ACC112 (cell line): Measurements from ENCODE around the gene NTSR1.

Experiments
- H2AFZ ChIP-seq: fragments of 200-600 bp; sonication (generic); one replicate; pipeline ENCODE4 v1.6.0; 2017; ENCODE audit warnings: antibody characterized with exemption, low read length; ENCODE audit not compliant: unreplicated experiment
- H3K27ac ChIP-seq: fragments of 200-600 bp; sonication (generic); 2 replicates; pipeline ENCODE4 v1.5.1; 2014; ENCODE audit warnings: low read depth, mild to moderate bottlenecking, antibody characterized with exemption, low read length, moderate library complexity
- H3K27me3 ChIP-seq: fragments of 200-600 bp; sonication (generic); 2 replicates; pipeline ENCODE4 v1.6.1; 2014; ENCODE audit warnings: mild to moderate bottlenecking, antibody characterized with exemption, low read length, moderate library complexity, mixed read lengths; ENCODE audit not compliant: insufficient read depth
- H3K36me3 ChIP-seq: fragments of 200-600 bp; sonication (generic); 2 replicates; pipeline ENCODE4 v1.6.1; 2016; ENCODE audit warnings: mild to moderate bottlenecking, antibody characterized with exemption, low read length, moderate library complexity, mixed read lengths; ENCODE audit not compliant: insufficient read depth
- H3K4me1 ChIP-seq: fragments of 200-600 bp; sonication (generic); one replicate; pipeline ENCODE4 v1.6.1; 2016; ENCODE audit warnings: low read length, mixed read lengths; ENCODE audit not compliant: insufficient read depth, unreplicated experiment, control insufficient read depth
- H3K4me3 ChIP-seq: fragments of 200-600 bp; sonication (generic); 2 replicates; pipeline ENCODE4 v1.5.1; 2014; ENCODE audit warnings: mild to moderate bottlenecking, low read depth, low read length
- H3K79me2 ChIP-seq: fragments of 200-600 bp; sonication (generic); one replicate; pipeline ENCODE4 v1.6.0; 2016; ENCODE audit warnings: low read length; ENCODE audit not compliant: control insufficient read depth, unreplicated experiment, insufficient read depth

The NTSR1 gene

DNA sequence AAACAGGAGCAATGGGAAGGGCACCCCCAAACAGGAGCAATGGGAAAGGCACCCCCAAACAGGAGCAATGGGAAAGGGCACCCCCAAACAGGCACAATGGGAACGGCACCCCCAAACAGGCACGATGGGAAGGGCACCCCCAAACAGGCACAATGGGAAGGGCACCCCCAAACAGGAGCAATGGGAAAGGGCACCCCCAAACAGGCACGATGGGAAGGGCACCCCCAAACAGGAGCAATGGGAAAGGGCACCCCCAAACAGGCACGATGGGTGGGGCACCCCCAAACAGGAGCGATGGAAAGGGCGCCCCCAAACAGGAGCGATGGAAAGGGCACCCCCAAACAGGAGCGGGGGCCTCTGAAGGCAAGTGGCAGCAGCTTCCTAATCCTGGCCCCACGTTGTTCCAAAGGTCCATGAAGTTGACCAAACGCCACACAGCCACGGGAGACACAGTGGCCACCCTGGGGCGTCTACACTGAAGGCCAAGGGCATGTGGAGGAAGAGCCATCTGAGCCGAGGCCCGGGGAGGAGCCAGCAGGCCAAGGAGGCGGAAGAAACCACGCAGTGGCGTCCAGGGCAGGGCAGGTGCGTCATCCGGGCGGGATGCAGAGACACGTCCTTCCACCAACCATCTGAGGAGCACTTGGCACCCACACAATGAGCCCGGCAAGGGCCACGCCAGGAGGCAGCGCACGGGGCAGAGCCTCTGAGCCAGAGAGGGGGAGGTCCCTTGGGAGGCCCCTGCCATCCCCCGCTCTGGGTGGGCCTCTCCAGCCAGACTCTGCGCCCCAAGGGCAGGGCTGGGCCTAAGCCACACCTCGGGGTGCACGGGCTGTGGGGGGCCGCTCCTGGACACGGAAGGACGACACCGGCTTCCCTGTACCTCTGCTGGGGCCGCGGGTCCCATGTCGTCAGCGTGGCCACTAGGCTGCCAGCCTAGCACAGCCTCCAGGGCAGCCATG, 21.5 kb upstream of the NTSR1 start:
- no peaks in the 10 kb centered on the region for H3K4me1 ChIP-seq
- H3K27ac ChIP-seq, result no peak overlapping the region
- peaks cover 31% of the 10 kb centered on the region for H3K27me3 ChIP-seq
- H3K79me2 ChIP-seq, result no peaks in the 10 kb centered on the region
- H3K36me3 ChIP-seq, result no peaks in the 10 kb centered on the region
- no peak overlapping the region for H3K4me3 ChIP-seq
- no peak overlapping the region for H2AFZ ChIP-seq

DNA sequence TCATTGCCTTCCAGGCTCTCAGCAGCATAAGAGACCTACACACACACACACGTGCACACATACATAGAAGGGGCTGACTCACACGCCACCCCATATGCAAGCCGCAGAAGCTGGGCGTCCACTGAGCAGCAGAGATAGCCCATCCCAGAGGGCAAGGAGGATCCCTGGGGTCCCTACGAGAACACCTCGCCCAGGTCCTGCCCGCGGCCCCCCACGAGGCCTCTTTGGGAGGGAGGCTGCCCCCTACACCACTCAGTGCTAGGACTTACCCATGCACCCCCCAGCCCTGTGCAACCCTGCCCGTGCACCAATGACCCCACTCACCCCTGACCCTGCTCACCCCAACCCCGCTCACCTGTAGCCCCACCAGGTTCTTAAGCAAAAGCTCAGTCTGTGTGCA, 20.6 kb upstream of the NTSR1 start:
- no peaks in the 10 kb centered on the region for H3K79me2 ChIP-seq
- H3K27ac ChIP-seq, result no peak overlapping the region
- no peak overlapping the region for H3K4me3 ChIP-seq
- no peaks in the 10 kb centered on the region for H3K36me3 ChIP-seq
- no peak overlapping the region for H2AFZ ChIP-seq
- peaks cover 21% of the 10 kb centered on the region for H3K27me3 ChIP-seq
- H3K4me1 ChIP-seq, result no peaks in the 10 kb centered on the region

DNA sequence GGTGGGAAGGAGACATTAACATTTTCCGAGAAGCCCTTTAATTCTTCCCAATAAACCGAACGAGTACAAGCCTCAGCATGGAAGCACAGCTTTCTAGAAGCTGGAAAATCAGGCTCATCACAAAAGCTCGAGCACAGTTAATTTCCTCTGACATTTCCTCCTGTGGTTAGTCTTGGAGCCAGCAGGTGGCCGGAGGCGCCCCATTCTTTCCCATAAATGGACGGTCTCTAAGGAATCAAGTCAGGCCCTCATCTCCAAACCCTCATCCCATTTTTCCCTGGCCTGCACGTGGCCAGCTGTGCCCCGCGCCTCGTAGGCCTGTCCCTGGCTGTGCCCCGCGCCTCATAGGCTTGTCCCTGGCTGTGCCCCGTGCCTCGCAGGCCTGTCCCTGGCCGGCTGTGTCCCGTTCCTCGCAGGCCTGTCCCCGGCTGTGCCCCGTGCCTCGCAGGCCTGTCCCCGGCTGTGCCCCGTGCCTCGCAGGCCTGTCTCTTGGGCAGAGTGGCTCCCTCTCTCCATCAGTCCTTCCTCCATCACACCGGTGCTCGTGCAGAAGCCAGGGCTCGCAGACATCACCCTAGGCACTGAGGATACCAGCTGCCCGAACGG, 19.7 kb upstream of the NTSR1 start:
- Histone ChIP-seq H3K36me3 (no peaks in the 10 kb centered on the region), H3K4me3 (no peak overlapping the region), H3K4me1 (no peaks in the 10 kb centered on the region), H3K27me3 (peaks cover 24% of the 10 kb centered on the region), H3K79me2 (no peaks in the 10 kb centered on the region), H3K27ac (no peak overlapping the region), H2AFZ (no peak overlapping the region)

DNA sequence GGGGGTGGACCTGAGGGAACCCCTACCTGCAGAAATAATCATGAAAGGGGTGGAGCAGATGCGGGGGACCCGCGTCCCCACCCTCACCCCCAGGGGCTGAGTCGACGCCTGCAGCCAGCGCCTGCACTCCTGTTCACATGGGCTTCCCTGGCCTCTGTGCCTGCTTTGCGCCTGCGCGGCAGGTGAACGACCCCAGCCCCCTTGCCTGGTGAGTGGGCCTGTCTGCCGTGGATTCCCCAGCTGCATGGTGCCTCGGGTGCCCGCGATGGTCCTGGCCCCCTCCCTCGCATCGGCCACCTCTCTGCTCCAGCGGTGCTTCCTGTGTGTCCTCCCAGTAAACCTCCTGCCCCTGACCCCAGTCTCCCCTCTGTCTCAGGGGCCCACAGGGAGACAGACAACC, 18.8 kb upstream of the NTSR1 start:
- no peaks in the 10 kb centered on the region for H3K79me2 ChIP-seq
- H2AFZ ChIP-seq, result no peak overlapping the region
- no peak overlapping the region for H3K27ac ChIP-seq
- H3K27me3 ChIP-seq, result peaks cover 19% of the 10 kb centered on the region
- no peaks in the 10 kb centered on the region for H3K36me3 ChIP-seq
- H3K4me3 ChIP-seq, result no peak overlapping the region
- no peaks in the 10 kb centered on the region for H3K4me1 ChIP-seq

DNA sequence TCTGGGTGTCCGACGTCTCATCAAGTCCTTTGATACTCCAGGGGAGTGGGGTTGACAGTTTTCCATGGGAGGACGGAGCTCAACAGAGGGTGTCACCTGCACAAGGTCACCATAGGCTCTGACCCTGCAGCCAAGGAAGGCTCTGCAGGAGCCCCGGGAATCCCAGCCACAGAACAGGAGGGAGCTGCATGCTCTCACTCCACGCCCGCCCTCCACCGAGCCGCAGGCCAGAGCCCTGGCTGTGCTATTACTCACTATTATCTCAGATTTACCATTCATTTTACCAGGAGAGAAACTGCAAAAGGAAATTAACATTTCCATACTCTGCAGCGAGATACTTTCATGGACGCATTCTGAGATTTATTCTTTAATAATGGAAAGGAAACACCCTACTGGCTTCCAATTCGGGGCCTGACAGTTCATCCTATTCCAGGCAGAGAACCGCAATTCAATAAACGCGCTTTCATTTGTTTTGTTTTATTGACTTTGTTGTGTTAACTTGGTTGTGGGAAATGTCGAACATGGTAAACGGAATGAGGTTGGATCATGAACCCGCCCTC, 18.3 kb upstream of the NTSR1 start:
- H3K79me2 ChIP-seq, result no peaks in the 10 kb centered on the region
- H3K36me3 ChIP-seq, result no peaks in the 10 kb centered on the region
- H3K27me3 ChIP-seq, result peaks cover 21% of the 10 kb centered on the region
- no peaks in the 10 kb centered on the region for H3K4me1 ChIP-seq
- no peak overlapping the region for H3K27ac ChIP-seq
- no peak overlapping the region for H2AFZ ChIP-seq
- H3K4me3 ChIP-seq, result no peak overlapping the region

DNA sequence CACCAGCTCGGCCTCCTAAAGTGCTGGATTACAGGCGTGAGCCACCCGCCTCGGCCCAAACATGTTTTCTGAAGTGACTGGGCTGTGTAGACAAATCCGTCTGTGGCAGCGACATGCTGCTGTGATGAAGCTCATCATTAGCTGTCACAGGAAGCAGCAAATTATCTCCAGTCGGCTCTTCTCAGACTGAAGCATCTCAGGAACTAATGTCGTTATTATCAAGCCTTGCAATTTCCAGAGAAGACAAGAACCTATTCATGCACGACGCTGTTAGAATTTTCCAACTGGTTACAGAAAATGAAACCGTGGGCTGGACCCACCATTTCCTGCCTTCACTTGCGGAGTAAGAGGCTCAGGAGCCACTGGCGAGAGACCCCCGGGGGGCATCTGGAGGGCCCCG, 17.1 kb upstream of the NTSR1 start:
- no peaks in the 10 kb centered on the region for H3K36me3 ChIP-seq
- H2AFZ ChIP-seq, result no peak overlapping the region
- no peak overlapping the region for H3K27ac ChIP-seq
- no peak overlapping the region for H3K4me3 ChIP-seq
- H3K4me1 ChIP-seq, result no peaks in the 10 kb centered on the region
- no peaks in the 10 kb centered on the region for H3K79me2 ChIP-seq
- H3K27me3 ChIP-seq, result peaks cover 15% of the 10 kb centered on the region; the same call in 1 of the 2 replicates

DNA sequence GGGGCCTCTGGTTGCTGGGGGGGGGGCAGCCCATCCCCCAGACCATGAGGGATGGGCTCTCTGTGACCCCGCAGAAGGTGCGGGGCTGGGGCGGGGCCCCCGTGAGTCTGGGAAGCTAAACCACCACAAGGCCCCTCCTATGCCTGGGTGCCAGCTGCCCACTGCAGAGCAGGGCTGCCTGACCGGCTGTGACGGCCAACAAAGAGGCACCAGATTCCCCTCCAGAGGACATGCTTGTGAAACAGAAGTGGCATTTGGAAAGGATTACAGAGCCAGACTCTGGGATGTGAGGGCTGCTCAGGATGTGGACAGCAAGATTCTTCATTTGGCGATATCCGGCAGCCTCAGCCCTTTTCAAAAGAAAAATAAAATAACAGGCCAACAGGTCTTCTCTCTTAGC, 16.5 kb upstream of the NTSR1 start:
- H2AFZ ChIP-seq, result no peak overlapping the region
- H3K4me1 ChIP-seq, result no peaks in the 10 kb centered on the region
- peaks cover 15% of the 10 kb centered on the region; the same call in 1 of the 2 replicates for H3K27me3 ChIP-seq

DNA sequence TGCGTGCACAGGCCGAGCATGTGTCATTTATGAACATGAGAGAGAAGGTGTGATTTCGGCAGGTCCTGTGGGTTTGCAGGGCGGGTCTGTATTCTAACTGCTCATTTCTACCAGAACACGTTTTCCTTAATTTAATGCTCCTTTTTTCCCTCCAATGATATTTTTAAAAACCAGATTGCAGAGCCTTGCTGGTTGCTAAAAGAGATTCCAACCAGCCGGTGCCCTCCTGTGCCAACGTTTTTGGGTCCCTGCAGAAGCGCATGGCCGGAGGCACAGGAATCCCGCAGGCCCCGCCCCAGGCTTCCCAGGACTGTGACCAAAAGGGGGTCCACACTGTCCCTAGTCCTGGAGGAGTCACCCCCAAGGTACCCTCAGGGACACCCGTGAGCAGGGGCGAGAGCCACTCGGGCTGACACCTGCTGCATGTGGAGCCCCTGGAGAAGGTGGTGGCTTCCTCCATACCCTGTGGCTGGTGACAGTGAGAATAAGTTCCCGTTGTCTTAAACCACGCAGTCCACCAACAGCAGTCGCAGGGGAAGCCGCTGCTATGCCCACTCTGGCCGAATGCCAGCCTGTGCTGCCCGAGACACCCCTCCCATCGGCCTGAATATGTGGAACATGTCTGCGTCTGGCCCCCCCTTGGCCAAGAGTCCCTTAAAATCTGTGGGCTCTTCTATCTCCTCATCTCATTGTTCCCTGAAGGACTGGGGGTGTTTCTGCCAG, 15.7 kb upstream of the NTSR1 start:
- H3K27ac ChIP-seq, result no peak overlapping the region
- H3K79me2 ChIP-seq, result no peaks in the 10 kb centered on the region
- no peak overlapping the region for H2AFZ ChIP-seq
- no peak overlapping the region for H3K4me3 ChIP-seq
- peaks cover 15% of the 10 kb centered on the region; the same call in 1 of the 2 replicates for H3K27me3 ChIP-seq
- H3K36me3 ChIP-seq, result no peaks in the 10 kb centered on the region
- no peaks in the 10 kb centered on the region for H3K4me1 ChIP-seq

More for the DNA sequence above, 16.5 kb upstream of the NTSR1 start:
- no peaks in the 10 kb centered on the region for H3K79me2 ChIP-seq
- no peak overlapping the region for H3K4me3 ChIP-seq
- no peak overlapping the region for H3K27ac ChIP-seq
- H3K36me3 ChIP-seq, result no peaks in the 10 kb centered on the region

DNA sequence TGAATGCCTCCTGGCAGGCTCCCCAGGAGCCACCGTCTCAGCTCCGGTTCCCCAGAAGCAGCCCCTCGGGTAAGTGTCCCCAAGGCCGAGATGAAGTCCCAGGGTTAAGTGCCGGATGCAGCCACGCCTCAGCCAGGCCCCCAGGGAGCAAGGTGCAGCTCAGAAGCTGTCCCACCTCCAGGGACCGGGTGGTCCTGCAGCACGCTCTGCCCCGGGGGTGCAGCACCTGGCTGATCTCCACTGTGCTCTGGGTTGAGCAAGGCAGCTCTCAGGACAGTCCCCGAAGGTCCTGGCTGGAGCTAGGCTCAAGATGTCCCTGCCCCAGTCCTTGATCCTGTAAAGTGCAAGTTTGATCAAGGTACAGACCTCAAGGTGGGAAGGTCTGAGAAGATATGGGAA, 15.1 kb upstream of the NTSR1 start:
- H2AFZ ChIP-seq, result no peak overlapping the region
- no peaks in the 10 kb centered on the region for H3K36me3 ChIP-seq
- H3K4me3 ChIP-seq, result no peak overlapping the region
- no peaks in the 10 kb centered on the region for H3K79me2 ChIP-seq
- H3K4me1 ChIP-seq, result no peaks in the 10 kb centered on the region
- H3K27me3 ChIP-seq, result peaks cover 15% of the 10 kb centered on the region; the same call in 1 of the 2 replicates
- no peak overlapping the region for H3K27ac ChIP-seq

DNA sequence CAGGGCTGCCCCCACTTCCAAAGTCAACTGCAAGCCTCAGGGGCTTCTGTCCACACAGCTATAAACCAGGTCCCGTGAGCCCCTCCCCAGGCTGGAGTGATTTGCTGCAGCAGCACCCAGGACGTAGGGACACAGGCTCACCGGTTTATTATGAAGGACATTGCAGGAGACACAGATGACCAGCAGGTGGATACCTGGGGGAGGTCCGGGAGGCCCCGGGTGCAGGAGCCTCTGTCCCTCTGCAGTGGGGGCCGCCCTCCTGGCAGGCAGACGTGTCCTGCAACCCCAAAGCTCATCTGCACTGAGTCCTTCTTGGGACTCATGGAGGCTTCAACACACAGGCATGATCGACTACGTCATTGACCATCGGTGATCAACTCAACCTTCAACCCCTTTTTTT, 14.5 kb upstream of the NTSR1 start:
- no peaks in the 10 kb centered on the region for H3K4me1 ChIP-seq
- peaks cover 15% of the 10 kb centered on the region; the same call in 1 of the 2 replicates for H3K27me3 ChIP-seq
- no peaks in the 10 kb centered on the region for H3K79me2 ChIP-seq

More for the DNA sequence above, 14.5 kb upstream of the NTSR1 start:
- Histone ChIP-seq H3K36me3 (no peaks in the 10 kb centered on the region), H3K27ac (no peak overlapping the region), H3K4me3 (no peak overlapping the region), H2AFZ (no peak overlapping the region)
